NOMO-1 treated with DMSO at 0.1 percent for 48 hours (cell line): Measurements from ENCODE around the gene NOX1.
A peak's percentile ranks its signal among the peaks of the same experiment; 100 is the strongest.

Experiments
- DNase-seq: peaks from one replicate; lab custom pipeline; 2025; ENCODE audit not compliant: unreplicated experiment; lab: John Stamatoyannopoulos, UW

The NOX1 gene

DNA sequence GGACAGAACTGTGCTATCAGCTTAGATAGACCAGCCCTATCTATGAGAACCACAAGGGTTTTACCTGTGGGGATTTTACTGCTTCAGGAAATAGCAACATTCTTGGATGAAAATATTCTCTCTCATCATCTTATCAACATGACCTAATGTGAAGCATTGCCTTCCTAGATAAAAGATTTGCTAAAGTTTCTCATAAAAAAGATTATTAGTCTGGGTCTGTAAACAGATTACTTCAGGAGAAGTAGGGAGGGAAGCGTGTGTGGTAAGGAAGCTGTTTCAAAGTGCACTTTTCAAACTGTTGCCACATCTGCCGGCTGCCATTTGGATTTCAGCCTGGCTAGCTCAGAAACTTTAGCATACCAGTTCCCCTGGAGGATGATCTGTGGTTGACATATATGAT, at the start of gene NOX1:
NOX1 (minus strand) TSS at position 35 of the 400 bp plus-strand sequence. CDS start 220 bp downstream, outside the sequence.
- no peak for DNase-seq

DNA sequence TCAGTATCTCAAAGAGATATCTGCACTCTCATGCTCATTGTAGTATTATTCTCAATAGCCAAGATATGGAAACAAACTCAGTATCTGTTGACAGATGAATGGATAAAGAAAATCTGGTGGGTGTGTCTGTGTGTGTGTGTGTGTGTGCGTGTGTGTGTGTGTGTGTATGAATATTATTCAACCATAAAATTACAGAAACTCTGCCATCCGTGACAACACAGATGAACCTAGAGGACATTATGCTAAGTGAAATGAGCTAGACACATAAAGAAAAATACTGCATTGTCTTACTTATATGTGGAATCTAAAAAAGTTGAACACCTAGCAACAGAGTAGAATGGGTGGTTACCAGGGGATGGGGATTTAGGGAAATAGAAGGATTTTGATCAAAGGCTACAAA, 41.4 kb upstream of the NOX1 start:
- no peak for DNase-seq

DNA sequence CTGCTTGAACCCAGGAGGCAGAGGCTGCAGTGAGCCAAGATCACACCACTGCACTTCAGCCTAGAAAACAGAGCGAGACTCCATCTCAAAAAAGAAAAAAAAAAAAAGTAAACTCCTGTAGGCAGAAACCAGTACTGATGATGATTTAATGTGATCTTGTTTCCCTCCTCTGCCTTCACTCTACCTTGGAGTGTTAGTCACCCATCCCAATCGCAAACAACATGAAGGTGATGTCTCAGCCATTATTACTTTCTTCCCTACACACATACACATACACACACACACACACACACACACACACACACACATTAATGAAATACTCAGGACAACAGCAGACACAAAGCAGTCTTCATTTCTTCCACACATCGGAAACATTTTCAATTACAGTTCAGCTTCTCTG, 39.0 kb upstream of the NOX1 start:
- DNase-seq = no peak

DNA sequence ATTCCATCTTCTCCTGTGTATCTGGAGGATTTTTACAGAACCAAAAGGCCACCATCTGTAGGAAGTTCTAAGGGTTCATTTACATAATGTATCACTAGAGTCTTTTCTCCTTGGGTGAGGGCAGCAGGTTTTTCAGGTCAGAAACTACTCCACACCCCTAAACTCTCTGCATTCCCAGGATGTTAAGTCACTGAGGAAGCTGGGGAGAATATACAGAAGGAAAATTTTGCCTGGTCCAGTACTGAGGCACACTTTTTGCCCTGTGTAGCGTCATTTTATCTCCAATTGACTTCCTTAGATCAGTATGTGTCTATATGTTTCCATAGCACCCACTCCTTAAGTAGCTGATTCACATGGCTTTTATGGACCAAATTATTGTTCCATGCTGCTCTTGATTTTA, 37.6 kb upstream of the NOX1 start:
- DNase-seq = no peak

DNA sequence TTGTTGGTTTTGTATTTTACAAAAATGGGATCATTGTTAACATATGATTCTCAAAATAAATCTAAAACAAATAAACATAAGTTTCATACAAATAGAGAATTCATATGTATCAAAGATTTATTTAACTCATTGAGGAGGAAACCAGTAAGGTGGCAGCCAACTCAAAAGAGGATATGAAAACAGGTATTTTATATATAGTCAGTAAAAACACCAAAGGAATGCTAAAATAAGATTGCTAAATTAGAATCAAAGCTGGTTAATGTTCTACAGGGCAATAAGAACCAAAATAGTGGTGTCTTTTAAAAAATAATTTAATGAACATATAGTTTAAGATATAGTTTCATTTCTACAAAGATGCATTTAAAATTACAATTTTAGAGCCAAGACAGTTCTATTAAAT, 31.5 kb upstream of the NOX1 start:
- DNase-seq = no peak

DNA sequence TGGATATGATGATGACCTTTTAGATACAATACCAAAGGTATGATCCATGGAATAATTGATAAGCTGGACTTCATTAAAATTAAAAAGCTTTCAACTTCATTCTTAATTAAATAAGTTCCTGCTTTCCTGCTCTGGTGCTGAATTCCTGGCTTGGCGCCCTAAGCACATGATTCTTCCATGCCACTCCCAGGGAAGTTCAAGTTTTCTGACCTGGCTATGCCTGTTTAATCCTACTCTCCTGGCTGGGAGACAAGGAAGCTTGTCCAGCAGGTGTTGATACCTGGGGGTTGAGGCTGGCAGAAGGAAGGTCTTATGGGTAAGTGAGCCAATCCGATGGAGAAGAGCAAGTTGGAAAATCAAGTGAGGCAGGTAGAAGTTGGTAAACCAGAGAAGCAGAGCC, 30.3 kb upstream of the NOX1 start:
- no peak for DNase-seq

DNA sequence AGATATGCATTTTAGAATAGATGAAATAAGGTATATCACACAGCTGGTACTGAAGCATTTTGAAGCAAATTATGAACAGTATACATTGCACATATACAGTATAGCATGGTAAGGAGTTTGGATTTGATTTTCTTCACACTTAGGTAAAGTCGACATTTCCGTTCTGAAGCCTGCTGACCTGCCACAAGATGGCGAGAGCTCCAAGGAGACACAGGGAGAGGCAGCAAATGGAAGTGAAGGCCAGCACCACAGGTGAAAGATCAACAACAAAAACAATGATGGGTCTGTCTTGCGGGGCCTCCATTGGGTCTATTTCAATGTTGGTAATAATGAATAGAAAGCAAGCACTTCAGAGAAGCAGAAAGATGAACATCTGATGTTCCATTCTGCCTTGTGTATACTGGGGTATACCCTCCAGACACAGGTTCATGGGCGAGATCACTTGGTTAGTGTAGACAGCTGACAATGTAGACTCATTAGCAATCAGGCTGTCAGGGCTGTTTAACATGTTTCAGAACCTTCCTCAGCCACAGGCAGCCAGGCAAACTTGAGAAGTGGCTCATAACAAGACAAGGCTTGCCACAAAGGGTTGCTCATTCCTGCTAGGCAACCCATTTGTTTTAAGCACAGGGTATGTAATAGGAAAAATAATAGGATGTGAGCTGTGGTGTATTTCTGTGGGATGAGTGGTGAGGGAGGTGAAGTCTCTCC, 21.4 kb upstream of the NOX1 start:
- no peak for DNase-seq

DNA sequence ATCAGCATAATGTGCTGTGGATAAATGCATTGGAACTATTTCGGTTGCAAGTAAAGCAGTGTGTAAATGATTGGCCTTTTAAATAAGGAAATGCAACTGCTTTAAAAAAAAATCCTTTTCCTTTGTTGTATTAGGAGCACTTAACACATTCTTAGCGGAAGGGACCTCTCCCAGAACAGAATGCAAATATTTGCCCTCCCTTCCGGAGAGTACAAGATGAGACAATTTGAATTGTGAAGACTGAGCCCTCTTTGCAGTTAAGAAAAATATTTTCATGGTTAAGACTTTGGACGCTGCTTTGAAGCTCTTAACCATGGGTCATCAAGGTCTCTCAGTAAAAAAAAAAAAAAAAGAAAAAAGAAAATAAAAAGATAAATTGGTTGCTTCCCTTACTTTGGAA, 9.5 kb upstream of the NOX1 start:
- no peak for DNase-seq

DNA sequence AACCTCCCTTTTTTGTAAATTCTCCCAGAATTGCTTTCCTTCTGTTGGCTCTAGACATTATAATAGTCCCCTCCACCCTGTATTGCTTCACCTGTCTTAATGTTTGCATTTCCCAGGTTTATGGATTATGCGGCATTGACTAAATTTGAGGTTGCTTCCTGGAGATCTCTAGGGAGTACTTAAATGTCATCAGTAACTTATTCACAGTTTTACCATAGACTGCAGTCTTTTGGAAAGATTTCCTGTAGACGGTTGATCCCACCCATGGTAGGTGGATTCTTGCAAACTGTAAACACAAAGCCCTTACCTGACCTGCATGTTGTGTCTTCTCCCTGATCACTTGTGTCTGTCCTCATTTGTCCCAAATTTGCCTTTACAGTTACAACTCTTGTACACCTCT, 6.2 kb upstream of the NOX1 start:
- DNase-seq = no peak

DNA sequence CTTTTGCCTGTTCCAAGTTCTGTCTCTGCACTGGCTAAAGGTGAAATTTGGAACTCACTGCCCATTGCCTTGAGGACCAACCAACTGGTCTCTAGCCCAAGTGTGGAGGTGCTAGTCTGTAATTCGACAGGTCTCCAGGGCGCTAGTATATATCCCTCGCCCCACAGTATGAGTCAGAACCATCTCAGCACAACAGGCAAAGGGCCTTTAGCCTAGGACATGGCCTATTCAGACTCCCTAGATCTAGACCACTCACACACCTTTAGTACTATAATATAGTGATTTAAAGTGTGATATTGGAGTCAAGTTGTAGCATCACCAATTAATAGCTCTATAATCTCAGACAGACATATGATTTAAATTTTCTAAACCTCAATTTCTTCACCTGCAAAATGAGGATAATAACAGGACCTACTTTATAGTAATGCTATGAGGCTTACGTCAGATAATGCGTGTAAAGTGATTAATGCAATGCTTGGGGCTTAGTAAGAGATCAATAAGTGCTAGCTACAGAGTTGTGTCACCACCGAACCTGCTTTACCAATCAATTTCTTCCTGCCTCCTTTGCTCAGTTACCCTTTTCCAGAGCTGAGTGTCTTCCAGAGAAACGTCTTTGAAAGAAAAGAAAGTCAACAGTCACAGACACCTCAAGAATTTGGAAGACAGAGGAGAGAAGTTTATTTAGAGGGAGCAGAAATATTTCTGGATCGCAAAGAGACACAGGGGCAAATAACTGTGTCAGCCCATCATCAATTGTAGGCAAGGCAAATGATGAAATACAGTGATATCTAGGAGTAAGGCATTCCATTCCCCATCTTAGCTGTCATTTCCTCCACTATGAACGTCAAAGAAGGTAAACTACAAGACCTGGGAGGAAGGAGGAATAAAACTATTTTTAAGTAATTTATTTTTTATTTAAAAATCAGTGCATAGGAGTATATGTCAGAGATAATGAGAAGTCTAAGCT, 2.3 kb downstream of the NOX1 start:
- no peak for DNase-seq

DNA sequence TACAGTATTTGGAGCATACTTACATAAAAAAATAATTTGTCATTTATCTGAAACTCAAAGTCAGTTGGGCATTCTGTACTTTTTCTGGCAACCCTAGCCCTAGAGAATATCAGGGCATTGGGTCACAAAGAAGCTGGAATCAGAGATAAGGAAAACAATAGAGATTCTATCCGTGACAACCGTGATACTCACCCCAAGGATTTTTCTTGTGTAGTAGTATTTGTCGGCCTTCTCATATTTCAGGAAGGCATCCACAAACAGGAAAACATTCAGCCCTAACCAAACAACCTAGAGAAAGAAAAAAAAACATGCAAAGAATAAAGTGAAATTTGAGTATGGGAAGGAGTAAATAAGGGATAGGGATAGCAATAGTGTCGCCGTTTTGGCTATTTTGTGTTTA, 3.6 kb downstream of the NOX1 start:
- DNase-seq = no peak

DNA sequence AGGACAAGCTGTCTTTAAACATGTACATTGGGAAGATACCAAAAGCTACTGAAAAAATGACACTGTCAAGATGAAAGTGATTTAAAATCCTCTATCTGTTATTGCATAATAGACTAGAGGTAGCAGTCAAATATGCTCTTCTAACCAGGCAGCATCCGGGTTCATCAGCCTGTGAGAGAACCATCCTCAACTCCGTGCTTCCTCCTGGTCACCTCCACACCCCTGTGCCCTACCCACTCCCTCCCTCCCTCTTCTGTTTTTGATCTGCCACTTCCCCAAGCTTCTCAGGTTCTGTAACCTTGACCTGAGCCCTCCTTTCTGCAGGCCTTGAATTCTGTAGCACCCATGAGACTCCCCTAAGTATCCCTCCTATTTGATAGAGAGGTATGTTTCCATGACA, 5.9 kb downstream of the NOX1 start:
- DNase-seq = no peak

DNA sequence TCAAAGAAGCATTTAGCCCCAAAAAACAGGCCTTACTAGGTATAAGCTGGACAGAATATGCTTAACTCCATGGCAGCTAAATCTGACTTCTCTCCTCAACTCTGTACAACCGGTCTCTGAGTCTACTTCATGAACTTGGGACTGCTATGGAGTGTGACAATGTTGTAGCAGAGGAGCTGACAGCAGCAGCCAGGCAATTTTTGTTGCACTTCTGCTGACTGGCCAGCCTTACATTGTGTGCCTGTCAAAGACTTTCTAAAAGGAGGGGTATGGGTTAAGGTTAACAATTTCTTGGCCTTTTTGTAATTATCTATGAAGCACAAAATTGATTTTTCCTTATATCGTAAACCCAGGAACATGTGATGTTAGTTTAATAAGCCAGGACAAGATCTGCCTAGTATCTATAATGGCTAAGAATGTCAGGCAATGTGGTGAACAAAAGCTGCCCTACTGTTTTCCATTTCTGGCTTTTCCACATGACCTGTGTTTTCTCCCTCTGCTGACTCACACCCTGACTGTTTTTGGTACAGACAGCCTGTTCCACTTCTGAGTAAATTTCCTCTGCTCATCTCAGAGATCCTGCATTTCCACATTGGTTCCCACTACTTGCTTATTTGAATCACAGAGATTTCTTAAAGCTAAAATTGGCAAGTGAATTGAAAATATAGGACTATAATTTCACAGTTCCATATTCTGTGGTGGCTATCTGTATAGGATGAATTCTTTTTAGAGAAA, 9.3 kb downstream of the NOX1 start:
- no peak for DNase-seq

DNA sequence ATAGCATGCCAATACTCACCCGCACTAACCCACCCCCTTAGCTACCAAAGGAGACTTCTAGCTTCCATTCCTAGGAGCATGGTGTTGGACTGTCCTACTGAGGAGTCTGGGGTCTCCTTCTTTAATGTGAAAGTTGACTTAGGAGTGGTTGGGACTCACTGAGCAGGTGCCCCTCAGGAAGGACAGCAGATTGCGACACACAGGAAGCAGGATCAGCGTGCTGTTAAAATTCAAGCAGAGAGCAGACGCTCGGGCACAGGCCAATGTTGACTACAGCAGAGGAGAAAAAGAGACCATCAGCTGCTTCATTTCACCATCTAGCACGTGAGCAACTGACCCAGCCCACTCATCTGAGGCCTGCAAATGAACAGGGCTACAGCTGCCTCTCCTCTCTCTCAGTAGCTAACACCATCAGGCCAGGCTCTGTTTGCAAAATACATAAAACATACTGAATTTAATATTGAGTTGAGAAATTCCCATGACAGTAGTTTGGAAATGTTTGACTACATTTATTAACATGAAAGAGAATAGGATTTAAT, 10.8 kb downstream of the NOX1 start:
- DNase-seq = no peak

DNA sequence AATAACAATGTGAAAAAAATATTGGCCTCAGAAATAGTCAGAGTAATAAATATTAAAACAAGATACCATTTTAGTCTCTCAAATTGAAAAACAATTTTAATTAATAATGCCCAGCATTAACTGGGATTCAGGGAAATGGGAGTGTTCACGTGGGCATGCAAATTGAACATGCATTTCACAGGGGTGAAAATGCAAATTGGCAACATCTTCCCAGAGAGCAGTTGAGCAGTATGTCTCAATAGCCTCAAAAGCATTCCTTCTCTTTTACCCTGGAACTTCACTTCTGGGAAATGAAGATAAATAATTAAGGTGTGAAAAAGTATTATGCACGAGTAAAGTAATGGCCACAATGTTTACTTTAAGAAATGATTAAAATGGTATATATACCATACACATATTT, 21.3 kb downstream of the NOX1 start:
- DNase-seq = no peak

DNA sequence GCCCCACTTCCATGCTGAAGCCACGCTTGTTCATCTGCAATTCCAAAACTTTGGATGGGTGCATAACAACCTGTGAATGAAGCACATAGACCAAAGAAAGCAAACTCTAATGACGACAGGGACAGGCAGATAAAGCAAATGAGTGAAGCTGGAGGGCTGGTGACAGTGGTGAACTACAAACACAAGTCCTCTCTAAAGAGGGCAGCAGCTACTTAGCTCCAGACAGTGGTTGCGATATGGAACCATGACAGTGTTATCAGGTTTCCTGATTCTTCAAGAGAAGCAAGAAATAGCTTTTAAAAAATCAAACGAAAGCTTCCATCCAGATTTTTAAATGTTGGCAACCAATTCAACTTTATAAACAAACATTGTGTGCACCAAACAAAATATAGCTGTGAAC, 23.8 kb downstream of the NOX1 start:
- DNase-seq = no peak

DNA sequence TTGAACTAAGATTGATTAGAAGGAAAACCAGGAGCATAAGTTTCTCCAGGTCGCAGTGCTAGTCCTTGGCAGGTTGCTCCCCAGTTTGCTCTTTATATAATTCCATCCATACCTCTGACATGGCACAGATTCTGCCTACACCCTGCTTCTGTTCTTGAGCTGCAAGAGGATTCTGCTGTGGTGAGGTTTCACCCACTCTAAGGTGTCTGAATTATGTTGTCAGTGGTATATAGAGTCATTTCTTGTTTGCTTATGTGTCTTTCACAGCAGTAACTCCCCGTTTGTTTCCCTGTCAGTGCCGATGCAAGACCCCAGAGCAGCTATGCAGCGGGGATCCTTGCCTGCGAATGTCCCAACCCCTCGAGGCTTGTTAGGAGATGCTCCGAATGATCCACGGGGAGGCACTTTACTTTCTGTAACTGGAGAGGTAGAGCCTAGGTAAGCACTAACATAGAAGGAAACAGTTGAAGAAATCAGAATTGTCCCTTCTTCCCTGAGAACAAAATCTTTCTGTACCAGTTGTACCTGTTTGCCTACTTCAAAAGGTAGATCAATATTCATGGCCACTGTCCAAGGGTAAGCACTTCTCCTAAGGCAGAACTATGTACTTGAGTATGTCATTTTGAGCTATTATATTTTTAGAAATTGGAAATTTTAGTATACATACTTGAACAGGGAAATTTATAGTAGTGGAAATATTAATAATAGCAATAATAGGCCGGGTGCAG, 42.8 kb downstream of the NOX1 start:
- DNase-seq = no peak

DNA sequence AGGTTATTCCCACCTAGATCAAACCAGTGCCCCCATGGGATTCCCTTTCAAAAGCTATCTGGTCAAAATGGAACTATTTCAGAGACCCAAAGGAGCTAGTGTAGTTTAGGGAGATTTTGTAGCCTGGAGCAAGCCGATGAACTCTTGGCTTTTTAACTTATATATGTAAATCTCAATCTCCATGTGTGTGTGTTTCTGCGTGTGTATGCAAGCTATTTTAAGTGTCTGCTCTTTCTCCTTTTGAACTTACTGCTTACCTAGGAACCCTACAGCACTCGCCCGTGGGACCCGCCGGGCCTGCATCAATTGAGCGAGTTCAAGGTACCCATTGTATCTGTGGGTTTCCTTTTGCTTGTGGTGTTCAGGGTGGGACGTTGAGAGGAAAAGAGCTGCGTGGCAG, 43.6 kb downstream of the NOX1 start:
- DNase-seq = no peak

DNA sequence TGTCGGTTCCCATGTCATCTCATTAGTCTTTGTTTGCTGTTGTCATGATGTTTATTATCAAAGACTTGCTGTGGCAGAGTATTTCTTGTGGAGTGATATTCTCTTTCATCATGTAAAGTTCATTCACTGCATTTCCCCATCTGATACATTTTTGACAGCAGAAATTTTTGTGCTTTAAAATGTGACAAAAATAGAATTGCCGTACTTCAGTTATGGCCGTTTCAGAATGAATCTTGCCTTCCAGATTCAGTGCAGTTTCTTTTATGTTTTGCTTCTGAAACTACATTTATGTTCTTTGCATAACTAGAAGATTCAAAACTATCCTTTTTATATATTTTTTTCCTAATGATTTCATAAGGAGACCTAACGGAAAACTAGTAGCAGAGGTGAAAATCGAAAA, 44.0 kb downstream of the NOX1 start:
- no peak for DNase-seq

DNA sequence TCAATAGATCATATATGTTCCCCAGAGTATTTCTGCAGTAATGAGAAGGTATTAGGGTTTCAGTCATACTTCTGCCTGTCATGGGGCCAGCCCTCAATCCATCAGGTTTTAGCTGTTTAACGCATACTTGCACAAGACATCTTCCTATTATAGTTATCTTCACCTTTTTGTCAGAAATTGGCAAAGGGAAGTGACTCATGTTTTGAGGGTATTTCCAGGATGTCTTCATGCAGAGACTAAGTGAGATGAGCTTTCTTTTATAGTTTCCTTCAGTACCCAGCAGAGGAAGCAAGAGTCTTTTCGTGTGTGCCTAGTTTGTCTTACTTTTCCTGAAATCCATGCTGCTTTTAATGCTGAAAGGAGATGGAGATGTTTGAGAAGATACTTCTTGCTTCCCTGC, 44.4 kb downstream of the NOX1 start:
- peak; percentile 63 for DNase-seq
